ENCODE data around the gene CUL4A. TPM values are rescaled to one million over a fixed set of nuclear protein-coding genes. Genes with fewer than 3 reads are reported as not detected.

Gene CUL4A
- polyA plus RNA-seq, 1 of the 3 experiments (the other 2 are of a cell fraction), result 51.2 TPM

DNA sequence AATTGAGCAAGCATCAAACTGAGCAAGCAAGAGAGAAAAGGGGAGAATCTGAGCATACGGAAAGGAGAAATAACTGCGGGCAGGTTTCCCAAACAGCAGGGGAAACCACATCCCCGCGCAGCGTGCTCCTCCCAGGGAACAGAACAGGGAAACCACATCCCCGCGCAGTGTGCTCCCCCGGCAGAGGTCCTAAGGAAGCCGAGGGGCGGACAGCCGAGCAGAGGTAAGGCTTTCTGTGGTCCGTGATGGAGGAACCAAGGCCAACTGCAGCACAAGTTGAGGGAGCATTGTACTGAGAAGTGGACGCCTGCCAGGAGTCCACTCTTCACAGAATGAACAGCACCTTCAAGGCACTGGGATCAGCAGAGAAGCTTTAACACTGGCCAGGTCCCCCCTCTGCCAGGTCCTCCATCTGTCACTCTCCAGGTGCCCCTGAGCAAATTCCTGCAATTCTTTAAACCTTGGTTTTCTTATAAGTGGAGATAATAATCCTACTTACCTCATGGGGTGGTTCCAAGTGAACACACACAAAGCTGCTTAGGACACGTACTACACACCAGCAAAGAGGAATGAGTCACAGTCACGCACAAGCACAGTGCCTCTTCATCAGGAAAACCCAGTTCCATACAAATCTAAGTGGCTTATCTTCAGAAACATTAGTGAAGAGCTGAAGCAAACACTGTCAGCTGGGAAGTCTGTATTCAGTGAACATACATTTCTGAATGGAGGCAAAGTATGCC lies 64.6 kb downstream of the CUL4A start:
- H4K20me1 ChIP-seq (ENCODE audit: insufficient read depth), result no peaks in the 10 kb centered on the region
- H3K79me2 ChIP-seq (ENCODE audit: insufficient read depth), result no peaks in the 10 kb centered on the region
- no peaks in the 10 kb centered on the region for H3K9me3 ChIP-seq
- no peaks in the 10 kb centered on the region for H3K9me2 ChIP-seq
- H3F3A ChIP-seq (replicated peaks; ENCODE audit: insufficient read depth), result no peaks in the 10 kb centered on the region
- H3K9ac ChIP-seq, result no peak overlapping the region
- DNase-seq, result no peak
- no peak for TF ChIP-seq CTCF (IDR thresholded peaks at IDR 0.05)
- TF ChIP-seq GATA2 (CRISPR knock-in tag; IDR thresholded peaks at IDR 0.05), result no peak
- TF ChIP-seq IRF3 (IDR thresholded peaks at IDR 0.05; ENCODE audit: low read depth, low read length), result no peak
- TF ChIP-seq TCF12 (IDR thresholded peaks at IDR 0.05), result no peak
- TF ChIP-seq FOXJ3 (CRISPR knock-in tag; IDR thresholded peaks at IDR 0.05), result no peak
- no peak for TF ChIP-seq TAF1 (IDR thresholded peaks at IDR 0.05; ENCODE audit: borderline replicate concordance, low read depth, low read length)
- TF ChIP-seq EP300 (IDR thresholded peaks at IDR 0.05; ENCODE audit: borderline replicate concordance in 1 of 2, low read depth in 1 of 2, low read length in 1 of 2), result no peak
- no peak for TF ChIP-seq YY1 (IDR thresholded peaks at IDR 0.05; ENCODE audit: low read depth)
- no peak for TF ChIP-seq USF1 (IDR thresholded peaks at IDR 0.05; ENCODE audit: borderline replicate concordance, low read depth)
- no peak for TF ChIP-seq RAD21 (IDR thresholded peaks at IDR 0.05; ENCODE audit: low read length)
- no peaks in the 10 kb centered on the region for H3K27me3 ChIP-seq (ENCODE audit: insufficient read depth)
- peaks cover 0 to 6% of the 10 kb centered on the region in 2 experiments for H3K36me3 ChIP-seq (replicated peaks in 1 of 2; ENCODE audit: control insufficient read depth in 1 of 2, insufficient read depth in 2 of 2, low read length in 1 of 2)
- no peak overlapping the region for H3K4me3 ChIP-seq (ENCODE audit: low read depth in 2 of 2, low read length in 1 of 2)
- no peaks in the 10 kb centered on the region for H3K4me1 ChIP-seq (ENCODE audit: control insufficient read depth in 1 of 2, insufficient read depth in 2 of 2, low read depth in 1 of 2, low read length in 1 of 2)
- POLR2A ChIA-PET, result no interaction called here
- 86% methylated on average over 15 of the region's 15 CpGs for WGBS (ENCODE audit: low lambda C conversion rate)
- no peak overlapping the region for H3K27ac ChIP-seq (ENCODE audit: low read depth in 2 of 2, low read length in 1 of 2)
- CTCF ChIA-PET, result interaction anchor here (0.9 to 1.3 kb wide), 5 partner anchors 13 to 244 kb away, joined by 3 to 4 read pairs (median 3); no protein-coding TSS in a partner anchor
- no peak overlapping the region for H2AFZ ChIP-seq (ENCODE audit: low read depth)
- H3K4me2 ChIP-seq, result no peak overlapping the region

DNA sequence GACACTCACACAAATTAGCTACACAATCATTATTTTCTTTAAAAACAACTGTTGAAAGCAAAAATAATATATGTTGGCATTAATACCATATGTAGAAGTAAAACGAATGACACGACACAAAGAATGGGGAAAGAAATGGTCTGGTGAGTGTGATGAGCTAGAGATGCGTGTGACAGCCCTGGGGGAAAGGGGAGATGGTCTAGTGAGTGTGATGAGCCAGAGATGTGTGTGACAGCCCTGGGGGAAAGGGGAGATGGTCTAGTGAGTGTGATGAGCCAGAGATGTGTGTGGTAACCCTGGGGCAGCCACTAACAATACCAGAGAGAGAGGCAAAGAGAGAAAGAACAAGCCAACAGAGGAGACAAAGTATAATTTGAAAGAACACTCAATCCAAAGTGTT lies 65.3 kb downstream of the CUL4A start:
- H3K36me3 ChIP-seq (replicated peaks in 1 of 2; ENCODE audit: control insufficient read depth in 1 of 2, insufficient read depth in 2 of 2, low read length in 1 of 2), result no peaks in the 10 kb centered on the region
- POLR2A ChIA-PET, result no interaction called here
- no peaks in the 10 kb centered on the region for H3K79me2 ChIP-seq (ENCODE audit: insufficient read depth)
- no peaks in the 10 kb centered on the region for H4K20me1 ChIP-seq (ENCODE audit: insufficient read depth)
- H3K27ac ChIP-seq (ENCODE audit: low read depth in 2 of 2, low read length in 1 of 2), result no peak overlapping the region
- TF ChIP-seq RCOR1 (IDR thresholded peaks at IDR 0.05; ENCODE audit: low read length) (no peak), POLR2AphosphoS5 (IDR thresholded peaks at IDR 0.05; ENCODE audit: low read depth, low read length) (no peak)
- DNase-seq, result no peak
- H3K27me3 ChIP-seq (ENCODE audit: insufficient read depth), result no peaks in the 10 kb centered on the region
- no peak overlapping the region for H3K4me2 ChIP-seq
- no peak overlapping the region for H3K9ac ChIP-seq
- H3K9me2 ChIP-seq, result no peaks in the 10 kb centered on the region
- no peaks in the 10 kb centered on the region for H3K9me3 ChIP-seq
- no peaks in the 10 kb centered on the region for H3K4me1 ChIP-seq (ENCODE audit: control insufficient read depth in 1 of 2, insufficient read depth in 2 of 2, low read depth in 1 of 2, low read length in 1 of 2)
- WGBS (ENCODE audit: low lambda C conversion rate), result 90% methylated on average over 3 of the region's 3 CpGs
- H2AFZ ChIP-seq (ENCODE audit: low read depth), result no peak overlapping the region
- CTCF ChIA-PET, result interaction anchor here (0.9 to 1.3 kb wide), 5 partner anchors 12 to 245 kb away, joined by 3 to 4 read pairs (median 3); no protein-coding TSS in a partner anchor
- H3K4me3 ChIP-seq (ENCODE audit: low read depth in 2 of 2, low read length in 1 of 2), result no peak overlapping the region
- no peaks in the 10 kb centered on the region for H3F3A ChIP-seq (replicated peaks; ENCODE audit: insufficient read depth)
